HUES48 (cell line): Measurements from ENCODE around the gene GRM4.

Experiments used
- H3K27ac ChIP-seq: one replicate; pipeline ENCODE4 v1.7.0; 2013; ENCODE audit warnings: low read depth, low read length, inconsistent platforms
- H3K27me3 ChIP-seq: 2 replicates; pipeline ENCODE4 v1.6.1; 2013; ENCODE audit warnings: mild to moderate bottlenecking, low read length; ENCODE audit not compliant: control insufficient read depth, insufficient read depth
- H3K36me3 ChIP-seq: 2 replicates; pipeline ENCODE4 v1.6.1; 2013; ENCODE audit warnings: low read length; ENCODE audit not compliant: control insufficient read depth, insufficient read depth
- H3K4me1 ChIP-seq: 2 replicates; pipeline ENCODE4 v1.6.1; 2013; ENCODE audit warnings: mild to moderate bottlenecking, low read length; ENCODE audit not compliant: control insufficient read depth, insufficient read depth
- H3K4me3 ChIP-seq: 2 replicates; pipeline ENCODE4 v1.5.1; 2013; ENCODE audit warnings: mild to moderate bottlenecking, low read depth, low read length
- H3K9ac ChIP-seq: 2 replicates; pipeline ENCODE4 v1.6.1; 2013; ENCODE audit warnings: mild to moderate bottlenecking, low read depth, low read length, moderate library complexity
- H3K9me3 ChIP-seq: 2 replicates; pipeline ENCODE4 v1.6.1; 2013; ENCODE audit warnings: low read length; ENCODE audit not compliant: control insufficient read depth, insufficient read depth

GRM4 gene

DNA sequence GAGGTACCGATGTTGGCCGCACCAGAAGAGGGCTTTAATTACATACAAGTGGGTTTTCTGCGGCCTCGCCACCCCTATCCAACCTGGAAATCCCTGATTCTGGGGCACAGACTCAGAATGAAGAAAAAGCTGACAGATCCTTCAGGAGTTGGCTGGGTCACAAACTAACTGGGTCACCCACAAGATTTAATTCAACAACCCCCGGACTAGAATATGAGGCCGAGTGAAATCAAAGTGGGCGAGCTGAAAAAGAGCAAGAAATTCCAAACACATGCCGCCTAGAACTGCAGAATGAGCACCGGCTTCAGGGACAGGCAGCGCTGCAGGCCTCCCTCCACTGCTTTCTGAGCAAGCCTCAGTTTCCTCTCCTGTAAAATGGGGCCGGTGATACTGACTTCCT, 30.0 kb downstream of the GRM4 start:
- Histone ChIP-seq H3K9ac (no peak overlapping the region), H3K4me1 (no peaks in the 10 kb centered on the region), H3K36me3 (no peaks in the 10 kb centered on the region), H3K9me3 (no peaks in the 10 kb centered on the region), H3K27me3 (no peaks in the 10 kb centered on the region), H3K4me3 (no peak overlapping the region), H3K27ac (no peak overlapping the region)

DNA sequence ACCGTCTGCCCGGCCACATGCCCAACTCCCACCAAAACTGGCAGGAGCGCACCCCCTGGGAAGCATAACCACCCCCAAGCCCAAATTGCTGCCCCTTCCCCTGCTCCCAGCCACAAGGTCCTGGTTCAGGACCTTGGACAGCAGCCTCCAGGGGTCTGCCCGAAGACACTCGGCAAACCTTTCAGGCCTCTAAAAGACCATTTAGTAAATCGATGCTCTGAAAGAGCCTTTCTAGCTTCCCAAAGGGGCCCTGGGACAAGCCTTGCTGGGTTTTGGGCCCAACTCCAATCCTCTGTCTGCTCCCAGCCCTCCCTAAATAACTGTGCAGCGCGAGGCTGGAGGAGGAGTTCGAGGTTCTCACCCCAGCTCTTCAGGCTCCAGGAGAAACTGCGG, 30.5 kb downstream of the GRM4 start:
- no peaks in the 10 kb centered on the region for H3K9me3 ChIP-seq
- H3K4me1 ChIP-seq: no peaks in the 10 kb centered on the region
- H3K36me3 ChIP-seq: no peaks in the 10 kb centered on the region
- no peak overlapping the region for H3K9ac ChIP-seq
- H3K4me3 ChIP-seq: no peak overlapping the region
- H3K27me3 ChIP-seq: no peaks in the 10 kb centered on the region
- H3K27ac ChIP-seq: no peak overlapping the region

DNA sequence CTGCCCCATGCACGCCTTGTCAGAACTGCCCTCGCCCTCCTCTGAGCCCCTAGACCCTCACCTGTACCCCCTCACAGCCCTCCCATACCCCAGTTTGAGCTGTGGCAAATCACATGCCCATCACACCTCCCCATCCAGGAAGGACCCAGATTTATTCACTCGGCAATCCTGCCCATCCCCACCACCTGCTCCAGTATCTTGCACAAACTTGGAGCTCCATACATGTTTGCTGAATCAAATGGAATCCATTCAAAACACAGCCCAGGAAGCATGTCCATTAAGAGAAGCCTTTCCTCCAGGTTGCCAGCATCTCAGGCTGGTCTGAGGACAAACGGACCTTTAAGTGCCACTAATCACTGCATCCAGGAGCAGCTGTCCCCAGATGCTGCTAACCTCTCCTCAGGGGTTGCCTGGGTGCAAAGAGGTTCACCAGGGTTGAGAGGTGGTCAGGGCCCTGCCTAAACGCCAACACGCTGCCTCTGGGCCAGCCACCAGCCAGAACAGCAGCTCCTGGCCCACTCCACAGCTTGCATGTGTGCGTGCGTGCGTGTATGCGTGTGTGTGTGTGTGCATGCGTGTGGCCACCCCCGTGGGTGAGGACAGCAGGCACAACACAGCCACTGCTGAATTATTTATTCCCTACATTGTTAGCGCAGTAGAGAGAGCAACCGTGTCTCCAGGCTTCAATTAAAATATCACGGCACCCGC, 31.0 kb downstream of the GRM4 start:
- no peak overlapping the region for H3K4me3 ChIP-seq
- no peaks in the 10 kb centered on the region for H3K9me3 ChIP-seq
- H3K27ac ChIP-seq: no peak overlapping the region
- no peaks in the 10 kb centered on the region for H3K4me1 ChIP-seq
- no peaks in the 10 kb centered on the region for H3K36me3 ChIP-seq
- H3K9ac ChIP-seq: no peak overlapping the region
- H3K27me3 ChIP-seq: no peaks in the 10 kb centered on the region

DNA sequence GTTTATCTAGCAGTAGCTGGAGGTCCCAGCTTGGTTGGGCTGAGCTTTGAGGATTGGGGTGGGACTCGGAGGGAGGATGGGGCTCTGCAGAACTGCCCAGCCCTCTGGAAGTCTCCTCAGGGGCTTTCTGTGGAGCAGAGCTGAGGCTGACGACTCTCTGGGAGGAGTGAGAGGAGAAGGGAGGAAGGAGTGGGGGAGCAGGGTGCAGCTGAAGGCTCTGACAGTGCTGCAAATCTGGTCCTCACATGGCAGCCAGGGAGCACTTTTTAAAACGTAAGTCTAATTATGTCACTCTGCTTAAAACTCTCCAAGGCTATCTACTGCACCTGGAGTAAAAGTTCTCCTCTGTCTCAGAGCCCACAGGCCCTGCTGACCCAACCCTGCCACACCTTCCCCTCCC, 32.4 kb downstream of the GRM4 start:
- Histone ChIP-seq H3K36me3 (no peaks in the 10 kb centered on the region), H3K4me1 (no peaks in the 10 kb centered on the region), H3K27me3 (no peaks in the 10 kb centered on the region), H3K9ac (no peak overlapping the region), H3K4me3 (no peak overlapping the region), H3K9me3 (no peaks in the 10 kb centered on the region), H3K27ac (no peak overlapping the region)

DNA sequence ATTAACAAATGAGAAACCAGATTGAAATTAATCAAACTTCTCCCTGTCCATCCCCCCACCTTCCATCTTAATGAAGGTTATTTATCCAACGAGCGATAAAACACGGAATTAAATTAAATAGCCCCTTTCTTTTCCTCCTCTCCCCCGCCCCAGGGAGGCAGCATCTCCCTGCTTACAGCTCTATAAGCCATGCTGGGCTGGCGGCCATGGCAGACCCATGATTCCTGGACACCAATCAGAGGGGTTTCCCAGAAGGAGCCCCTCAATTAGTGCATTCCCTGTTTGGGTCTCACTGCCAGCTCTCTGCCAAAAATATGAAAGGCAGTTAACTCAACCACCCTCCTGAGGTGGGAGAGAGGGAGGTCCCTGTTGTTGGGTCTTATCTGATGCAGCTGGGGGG, 33.8 kb downstream of the GRM4 start:
- H3K27me3 ChIP-seq: no peaks in the 10 kb centered on the region

DNA sequence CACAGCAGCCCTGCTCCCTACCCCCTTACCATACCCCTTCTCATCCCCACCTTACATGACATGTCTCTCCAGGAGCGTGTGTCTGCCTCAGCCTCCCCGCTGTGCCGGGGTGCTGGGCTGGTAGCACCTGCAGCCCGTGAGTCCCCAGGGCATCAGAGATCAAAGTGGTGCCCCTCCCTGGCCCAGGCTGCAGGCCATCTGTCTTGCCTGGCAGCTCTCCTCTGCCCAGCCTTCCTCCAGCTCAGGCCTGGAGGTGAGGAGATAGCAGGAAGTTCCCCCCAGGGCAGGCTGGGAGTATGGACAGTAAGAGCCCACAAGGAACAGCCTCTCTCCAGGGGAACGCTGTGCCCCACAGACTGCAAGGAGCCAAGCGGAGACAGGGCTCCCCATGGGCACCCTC, 35.3 kb downstream of the GRM4 start:
- Histone ChIP-seq H3K9ac (no peak overlapping the region), H3K9me3 (no peaks in the 10 kb centered on the region), H3K36me3 (no peaks in the 10 kb centered on the region), H3K4me3 (no peak overlapping the region), H3K4me1 (no peaks in the 10 kb centered on the region), H3K27ac (no peak overlapping the region), H3K27me3 (no peaks in the 10 kb centered on the region)

More for the DNA sequence above, 33.8 kb downstream of the GRM4 start:
- Histone ChIP-seq H3K9ac (no peak overlapping the region), H3K4me3 (no peak overlapping the region), H3K9me3 (no peaks in the 10 kb centered on the region), H3K4me1 (no peaks in the 10 kb centered on the region), H3K27ac (no peak overlapping the region), H3K36me3 (no peaks in the 10 kb centered on the region)

DNA sequence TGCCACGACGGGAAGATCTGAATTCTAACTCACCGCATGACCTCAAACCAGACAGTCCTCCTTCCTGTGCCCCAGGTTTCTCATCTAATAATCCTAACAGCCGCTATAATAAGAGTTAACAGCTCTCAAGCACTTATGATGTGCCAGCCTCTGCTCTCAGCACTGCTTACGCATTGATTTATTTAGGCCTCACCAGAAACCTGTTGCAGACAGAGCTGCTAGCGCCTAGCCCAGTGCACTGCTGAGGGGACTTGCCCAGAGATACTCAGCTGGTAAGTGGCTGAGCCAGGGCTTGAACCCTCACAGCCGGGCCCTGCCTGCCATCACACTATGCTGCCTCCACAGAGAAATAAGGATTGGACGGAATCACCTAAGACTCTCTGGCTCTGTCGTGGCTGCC, 37.7 kb downstream of the GRM4 start:
- Histone ChIP-seq H3K9me3 (no peaks in the 10 kb centered on the region), H3K27ac (no peak overlapping the region), H3K27me3 (no peaks in the 10 kb centered on the region), H3K36me3 (no peaks in the 10 kb centered on the region), H3K9ac (no peak overlapping the region), H3K4me3 (no peak overlapping the region), H3K4me1 (no peaks in the 10 kb centered on the region)

DNA sequence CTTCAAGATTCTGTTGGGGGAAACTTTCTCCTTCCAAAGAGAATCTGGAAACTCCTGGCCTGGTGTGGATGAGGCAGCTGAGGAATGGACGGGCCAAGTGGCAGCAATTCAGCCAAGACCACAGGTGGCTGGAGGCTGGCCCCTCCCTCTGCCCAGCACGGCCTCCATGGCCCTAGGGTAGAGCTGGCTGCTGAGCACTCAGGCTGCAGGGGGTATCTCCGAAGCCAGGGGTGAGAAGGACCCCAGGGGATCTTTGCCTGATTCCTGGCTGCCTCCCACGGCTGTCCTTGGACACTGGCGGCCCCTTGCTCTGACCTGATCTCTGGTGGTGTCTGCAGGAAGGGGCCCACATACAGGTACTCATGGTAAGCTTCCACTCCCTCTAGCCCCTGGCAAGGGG, 39.0 kb downstream of the GRM4 start:
- no peaks in the 10 kb centered on the region for H3K4me1 ChIP-seq
- H3K27ac ChIP-seq: no peak overlapping the region
- no peaks in the 10 kb centered on the region for H3K27me3 ChIP-seq

DNA sequence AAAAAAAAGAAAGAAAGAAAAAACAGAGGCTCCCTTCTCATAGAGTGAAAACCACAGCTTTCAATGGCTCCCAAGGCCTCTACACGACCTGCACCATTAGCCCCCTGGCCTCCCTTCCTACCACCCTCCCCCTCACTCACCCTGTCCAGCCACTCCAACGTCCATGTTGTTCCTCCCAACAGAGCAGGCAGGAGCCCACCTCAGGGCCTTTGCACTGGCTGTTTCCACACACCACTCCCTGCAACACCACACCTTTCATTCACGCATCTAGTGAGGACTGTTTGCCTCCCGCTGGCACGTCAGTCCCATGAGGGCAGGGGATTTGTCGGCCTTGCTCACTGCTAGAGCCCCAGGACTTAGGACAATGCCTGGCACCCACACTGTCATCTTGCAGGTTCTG, 39.5 kb downstream of the GRM4 start:
- no peak overlapping the region for H3K27ac ChIP-seq
- H3K36me3 ChIP-seq: no peaks in the 10 kb centered on the region
- no peaks in the 10 kb centered on the region for H3K4me1 ChIP-seq
- H3K27me3 ChIP-seq: no peaks in the 10 kb centered on the region
- H3K4me3 ChIP-seq: no peak overlapping the region
- no peak overlapping the region for H3K9ac ChIP-seq
- H3K9me3 ChIP-seq: no peaks in the 10 kb centered on the region

More for the DNA sequence above, 39.0 kb downstream of the GRM4 start:
- Histone ChIP-seq H3K4me3 (no peak overlapping the region), H3K9me3 (no peaks in the 10 kb centered on the region), H3K9ac (no peak overlapping the region), H3K36me3 (no peaks in the 10 kb centered on the region)

DNA sequence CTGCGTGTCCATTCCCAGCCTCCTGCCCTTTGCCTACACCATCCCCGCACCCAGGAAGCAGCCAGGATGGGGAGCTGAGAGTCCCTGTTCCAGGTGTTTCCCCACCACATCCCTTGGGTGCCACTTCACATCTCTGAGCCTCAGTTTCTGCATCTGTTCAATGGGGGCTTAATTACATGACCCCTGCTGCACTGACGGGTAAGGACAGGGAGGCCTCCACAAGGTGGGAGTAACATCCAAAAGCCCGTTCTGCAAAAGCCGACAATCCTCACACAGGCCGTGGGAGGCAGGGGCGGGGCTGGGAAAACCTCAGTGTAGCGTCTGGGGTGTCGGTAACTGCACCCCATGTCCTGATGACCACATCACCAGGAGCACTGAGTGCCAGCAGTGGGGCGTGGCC, 41.3 kb downstream of the GRM4 start:
- no peak overlapping the region for H3K4me3 ChIP-seq
- H3K27ac ChIP-seq: no peak overlapping the region
- H3K36me3 ChIP-seq: no peaks in the 10 kb centered on the region
- H3K9me3 ChIP-seq: no peaks in the 10 kb centered on the region
- no peak overlapping the region for H3K9ac ChIP-seq
- no peaks in the 10 kb centered on the region for H3K27me3 ChIP-seq
- 0 out of 2 replicates have a peak, but pooled peaks cover 3% of the 10 kb centered on the region for H3K4me1 ChIP-seq

DNA sequence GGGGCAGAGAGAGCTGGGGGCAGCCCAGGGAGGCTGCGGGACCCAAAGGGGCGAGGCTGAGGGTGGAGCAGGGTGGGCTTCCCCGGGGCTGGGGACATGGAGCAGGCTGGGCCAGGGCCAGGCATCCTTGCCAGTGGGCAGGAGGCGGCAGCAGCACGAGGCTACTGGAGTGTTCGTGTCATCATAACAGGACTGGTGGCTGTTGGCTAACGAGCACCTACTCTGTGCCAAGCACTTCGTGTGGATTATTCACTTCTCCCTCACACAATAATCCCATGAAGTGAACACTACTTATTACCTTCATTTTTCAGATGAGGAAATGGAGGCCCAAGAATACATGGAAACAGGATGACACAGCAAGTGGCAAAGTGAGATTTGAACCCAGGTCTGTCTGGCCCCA, 41.7 kb downstream of the GRM4 start:
- no peaks in the 10 kb centered on the region for H3K27me3 ChIP-seq
- no peak overlapping the region for H3K27ac ChIP-seq
- no peak overlapping the region for H3K9ac ChIP-seq
- H3K9me3 ChIP-seq: no peaks in the 10 kb centered on the region
- peaks cover 3% of the 10 kb centered on the region for H3K4me1 ChIP-seq
- H3K4me3 ChIP-seq: no peak overlapping the region
- no peaks in the 10 kb centered on the region for H3K36me3 ChIP-seq
